Nephron progenitor cell (in vitro differentiated cells): ENCODE measurements around the gene RHOBTB3.

Experiments
- DNase-seq: peaks from one replicate; pipeline ENCODE4 v3.0.0; 2021
- H3K27ac Mint-ChIP-seq: 2 replicates; pipeline ENCODE4 v1.8.0; 2021; ENCODE audit warnings: mild to moderate bottlenecking, moderate library complexity, mixed read lengths
- H3K27me3 Mint-ChIP-seq: 2 replicates; pipeline ENCODE4 v1.8.0; 2021; ENCODE audit warnings: mild to moderate bottlenecking, low read depth, mixed read lengths; ENCODE audit not compliant: poor library complexity
- H3K36me3 Mint-ChIP-seq: 2 replicates; pipeline ENCODE4 v1.8.0; 2021; ENCODE audit warnings: low read depth, mixed read lengths
- H3K4me1 Mint-ChIP-seq: 2 replicates; pipeline ENCODE4 v1.8.0; 2021; ENCODE audit warnings: mixed read lengths
- H3K4me3 Mint-ChIP-seq: 2 replicates; pipeline ENCODE4 v1.8.0; 2021; ENCODE audit warnings: mild to moderate bottlenecking, moderate library complexity, mixed read lengths
- H3K9me3 Mint-ChIP-seq: 2 replicates; pipeline ENCODE4 v1.8.0; 2021; ENCODE audit warnings: mild to moderate bottlenecking, moderate library complexity, mixed read lengths
- TF ChIP-seq, protein P1 (sequence below): fragments of 200-600 bp; sonication (generic); IDR thresholded peaks from 2 replicates; pipeline ENCODE4 v1.5.0; 2021; ENCODE audit warnings: antibody characterized with exemption

Gene RHOBTB3, protein sequence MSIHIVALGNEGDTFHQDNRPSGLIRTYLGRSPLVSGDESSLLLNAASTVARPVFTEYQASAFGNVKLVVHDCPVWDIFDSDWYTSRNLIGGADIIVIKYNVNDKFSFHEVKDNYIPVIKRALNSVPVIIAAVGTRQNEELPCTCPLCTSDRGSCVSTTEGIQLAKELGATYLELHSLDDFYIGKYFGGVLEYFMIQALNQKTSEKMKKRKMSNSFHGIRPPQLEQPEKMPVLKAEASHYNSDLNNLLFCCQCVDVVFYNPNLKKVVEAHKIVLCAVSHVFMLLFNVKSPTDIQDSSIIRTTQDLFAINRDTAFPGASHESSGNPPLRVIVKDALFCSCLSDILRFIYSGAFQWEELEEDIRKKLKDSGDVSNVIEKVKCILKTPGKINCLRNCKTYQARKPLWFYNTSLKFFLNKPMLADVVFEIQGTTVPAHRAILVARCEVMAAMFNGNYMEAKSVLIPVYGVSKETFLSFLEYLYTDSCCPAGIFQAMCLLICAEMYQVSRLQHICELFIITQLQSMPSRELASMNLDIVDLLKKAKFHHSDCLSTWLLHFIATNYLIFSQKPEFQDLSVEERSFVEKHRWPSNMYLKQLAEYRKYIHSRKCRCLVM

GRCh38 chr5:95730730-95731570 lies at the start of gene RHOBTB3:
TSS of gene RHOBTB3 (plus strand) at chr5:95731336. CDS start at chr5:95731683, 347 bp downstream.
- TF ChIP-seq, protein P1, sequence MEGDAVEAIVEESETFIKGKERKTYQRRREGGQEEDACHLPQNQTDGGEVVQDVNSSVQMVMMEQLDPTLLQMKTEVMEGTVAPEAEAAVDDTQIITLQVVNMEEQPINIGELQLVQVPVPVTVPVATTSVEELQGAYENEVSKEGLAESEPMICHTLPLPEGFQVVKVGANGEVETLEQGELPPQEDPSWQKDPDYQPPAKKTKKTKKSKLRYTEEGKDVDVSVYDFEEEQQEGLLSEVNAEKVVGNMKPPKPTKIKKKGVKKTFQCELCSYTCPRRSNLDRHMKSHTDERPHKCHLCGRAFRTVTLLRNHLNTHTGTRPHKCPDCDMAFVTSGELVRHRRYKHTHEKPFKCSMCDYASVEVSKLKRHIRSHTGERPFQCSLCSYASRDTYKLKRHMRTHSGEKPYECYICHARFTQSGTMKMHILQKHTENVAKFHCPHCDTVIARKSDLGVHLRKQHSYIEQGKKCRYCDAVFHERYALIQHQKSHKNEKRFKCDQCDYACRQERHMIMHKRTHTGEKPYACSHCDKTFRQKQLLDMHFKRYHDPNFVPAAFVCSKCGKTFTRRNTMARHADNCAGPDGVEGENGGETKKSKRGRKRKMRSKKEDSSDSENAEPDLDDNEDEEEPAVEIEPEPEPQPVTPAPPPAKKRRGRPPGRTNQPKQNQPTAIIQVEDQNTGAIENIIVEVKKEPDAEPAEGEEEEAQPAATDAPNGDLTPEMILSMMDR = no peak
- Mint-ChIP-seq H3K27me3 (peaks cover 5% of the 10 kb centered on the region), H3K36me3 (peaks cover 14% of the 10 kb centered on the region), H3K4me3 (peak within 1 kb of the TSS; percentile 95), H3K27ac (peak within 1 kb of the TSS; percentile 96), H3K9me3 (no peaks in the 10 kb centered on the region), H3K4me1 (peaks cover 51% of the 10 kb centered on the region)
- peak; percentile 87 for DNase-seq

GRCh38 chr5:95682891-95683290 lies 48.2 kb upstream of the RHOBTB3 start, which contains the start of gene SPATA9:
TSS of gene SPATA9 (minus strand) at chr5:95682991. CDS start at chr5:95682854, 137 bp downstream.
- TF ChIP-seq, protein P1 = no peak
- no peaks in the 10 kb centered on the region for H3K36me3 Mint-ChIP-seq
- H3K4me3 Mint-ChIP-seq = no peak within 1 kb of the TSS
- H3K4me1 Mint-ChIP-seq = no peaks in the 10 kb centered on the region
- DNase-seq = no peak
- H3K27ac Mint-ChIP-seq = no peak within 1 kb of the TSS
- H3K9me3 Mint-ChIP-seq = peaks cover 4% of the 10 kb centered on the region
- H3K27me3 Mint-ChIP-seq = peaks cover 6% of the 10 kb centered on the region

GRCh38 chr5:95684361-95684760 lies 46.8 kb upstream of the RHOBTB3 start:
- Mint-ChIP-seq H3K36me3 (no peaks in the 10 kb centered on the region), H3K4me1 (no peaks in the 10 kb centered on the region), H3K27ac (no peak overlapping the region), H3K27me3 (peaks cover 6% of the 10 kb centered on the region), H3K9me3 (peaks cover 4% of the 10 kb centered on the region), H3K4me3 (no peak overlapping the region)
- TF ChIP-seq, protein P1 = no peak
- no peak for DNase-seq

- DNase-seq = no peak
- Mint-ChIP-seq H3K9me3 (peaks cover 5% of the 10 kb centered on the region), H3K27ac (no peak overlapping the region), H3K4me3 (no peak overlapping the region), H3K36me3 (no peaks in the 10 kb centered on the region), H3K27me3 (peaks cover 6% of the 10 kb centered on the region), H3K4me1 (no peaks in the 10 kb centered on the region)
- TF ChIP-seq, protein P1 = no peak
Measured at GRCh38 chr5:95686651-95687050, 44.5 kb upstream of the RHOBTB3 start.

DNA sequence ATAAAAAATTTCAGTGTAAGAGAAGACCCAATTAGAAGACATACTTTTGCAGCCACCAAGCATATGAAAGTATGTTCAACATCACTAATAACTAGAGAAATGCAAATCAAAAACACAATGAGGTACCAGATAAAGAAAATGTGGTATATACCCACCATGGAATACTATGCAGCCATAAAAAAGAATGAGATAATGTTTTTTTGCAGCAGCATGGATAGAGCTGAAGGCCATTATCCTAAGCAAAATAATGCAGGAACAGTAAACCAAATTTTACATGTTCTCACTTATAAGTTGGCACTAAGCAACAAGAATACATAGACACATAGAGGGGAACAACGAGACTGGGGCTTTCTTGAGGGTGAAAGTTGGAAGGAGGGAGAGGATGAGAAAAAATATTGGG lies 41.5 kb upstream of the RHOBTB3 start:
- H3K9me3 Mint-ChIP-seq = peaks cover 5% of the 10 kb centered on the region
- H3K36me3 Mint-ChIP-seq = no peaks in the 10 kb centered on the region
- H3K27ac Mint-ChIP-seq = no peak overlapping the region
- no peak overlapping the region for H3K4me3 Mint-ChIP-seq
- DNase-seq = no peak
- TF ChIP-seq, protein P1 = no peak
- H3K27me3 Mint-ChIP-seq = no peaks in the 10 kb centered on the region
- H3K4me1 Mint-ChIP-seq = no peaks in the 10 kb centered on the region
